Astrocyte (in vitro differentiated cells and primary cell): ENCODE data around the gene TUT1. TPM values are rescaled to one million over a fixed set of nuclear protein-coding genes. Genes with fewer than 3 reads are reported as not detected.
A peak's percentile ranks its signal among the peaks of the same experiment; 100 is the strongest.

ENCODE experiments used
- DNase-seq: peaks from one replicate; pipeline ENCODE4 v3.0.0-alpha.2; 2010; ENCODE audit warnings: low read depth
- FAIRE-seq: peaks from 2 replicates; lab custom pipeline; 2011; peaks lifted over from hg19 to GRCh38; lab: Jason Lieb, UNC
- H2AFZ ChIP-seq: 2 replicates; pipeline ENCODE4 v1.6.0; 2012; ENCODE audit warnings: low read depth, low read length, inconsistent platforms
- H3K27ac ChIP-seq: 2 replicates; pipeline ENCODE4 v1.5.1; 2011; ENCODE audit warnings: low read depth, low read length, inconsistent platforms
- H3K27me3 ChIP-seq: 2 replicates; pipeline ENCODE4 v1.6.0; 2011; ENCODE audit warnings: low read length, inconsistent platforms; ENCODE audit not compliant: insufficient read depth
- H3K36me3 ChIP-seq: 2 replicates; pipeline ENCODE4 v1.5.1; 2011; ENCODE audit warnings: low read length, inconsistent platforms; ENCODE audit not compliant: insufficient read depth
- H3K4me1 ChIP-seq: 2 replicates; pipeline ENCODE4 v1.5.1; 2011; ENCODE audit warnings: low read length, inconsistent platforms; ENCODE audit not compliant: insufficient read depth
- H3K4me2 ChIP-seq: 2 replicates; pipeline ENCODE4 v1.6.0; 2012; ENCODE audit warnings: low read length, inconsistent platforms
- H3K4me3 ChIP-seq: 2 replicates; pipeline ENCODE4 v1.5.1; 2011; ENCODE audit warnings: low read depth, mild to moderate bottlenecking, low read length, inconsistent platforms; ENCODE audit not compliant: insufficient read depth
- H3K79me2 ChIP-seq: 2 replicates; pipeline ENCODE4 v1.6.0; 2012; ENCODE audit warnings: mild to moderate bottlenecking, low read length, inconsistent platforms; ENCODE audit not compliant: insufficient read depth
- H3K9ac ChIP-seq: 2 replicates; pipeline ENCODE4 v1.6.0; 2012; ENCODE audit warnings: mild to moderate bottlenecking, low read length, inconsistent platforms
- H3K9me3 ChIP-seq: 2 replicates; pipeline ENCODE4 v1.5.1; 2012; ENCODE audit warnings: low read depth, mild to moderate bottlenecking, low read length, inconsistent platforms; ENCODE audit not compliant: insufficient read depth
- H4K20me1 ChIP-seq: 2 replicates; pipeline ENCODE4 v1.6.0; 2012; ENCODE audit warnings: low read length, inconsistent platforms; ENCODE audit not compliant: insufficient read depth
- H3K27ac Mint-ChIP-seq: one replicate; pipeline ENCODE4 v1.8.0; 2021; ENCODE audit warnings: mild to moderate bottlenecking, mixed read lengths; ENCODE audit not compliant: unreplicated experiment
- H3K27me3 Mint-ChIP-seq: one replicate; pipeline ENCODE4 v1.8.0; 2021; ENCODE audit warnings: low read depth, mixed read lengths; ENCODE audit not compliant: unreplicated experiment
- H3K36me3 Mint-ChIP-seq: one replicate; pipeline ENCODE4 v1.8.0; 2021; ENCODE audit warnings: low read depth, mixed read lengths; ENCODE audit not compliant: unreplicated experiment
- H3K4me1 Mint-ChIP-seq: one replicate; pipeline ENCODE4 v1.8.0; 2021; ENCODE audit warnings: low read depth, mixed read lengths; ENCODE audit not compliant: unreplicated experiment
- H3K4me3 Mint-ChIP-seq: one replicate; pipeline ENCODE4 v1.8.0; 2021; ENCODE audit warnings: mild to moderate bottlenecking, moderate library complexity, mixed read lengths; ENCODE audit not compliant: unreplicated experiment
- H3K9me3 Mint-ChIP-seq: one replicate; pipeline ENCODE4 v1.8.0; 2021; ENCODE audit warnings: mild to moderate bottlenecking, mixed read lengths; ENCODE audit not compliant: unreplicated experiment
- CTCF ChIP-seq: IDR thresholded peaks from 2 replicates; pipeline ENCODE4 v1.5.1; 2011; ENCODE audit warnings: low read depth, mild to moderate bottlenecking, inconsistent platforms, low read length, moderate library complexity; ENCODE audit not compliant: insufficient read depth
- EZH2 ChIP-seq: IDR thresholded peaks from 2 replicates; pipeline ENCODE4 v1.6.1; 2012; ENCODE audit warnings: mild to moderate bottlenecking, low read length, inconsistent platforms; ENCODE audit not compliant: insufficient read depth
- total RNA-seq: library from RNA; stranded (reverse); gene quantifications from 2 replicates; pipeline ENCODE4 v1.2.1, GENCODE V29; 2021

Gene TUT1
- total RNA-seq, 1 donor from 2014 or later, result 18.3 TPM

GRCh38 chr11:62627713-62628112 is 36.4 kb upstream of the TUT1 start:
- no peak for TF ChIP-seq CTCF
- TF ChIP-seq EZH2, result no peak
- Histone ChIP-seq H3K9ac (no peak overlapping the region), H2AFZ (no peak overlapping the region), H3K79me2 (no peaks in the 10 kb centered on the region), H3K4me2 (no peak overlapping the region), H4K20me1 (peaks cover 15% of the 10 kb centered on the region), H3K27ac (no peak overlapping the region), H3K9me3 (no peaks in the 10 kb centered on the region), H3K4me3 (no peak overlapping the region), H3K36me3 (peaks cover 62% of the 10 kb centered on the region), H3K4me1 (no peaks in the 10 kb centered on the region), H3K27me3 (no peaks in the 10 kb centered on the region)
- H3K9me3 Mint-ChIP-seq, result no peaks in the 10 kb centered on the region
- no peaks in the 10 kb centered on the region for H3K4me1 Mint-ChIP-seq
- peaks cover 27% of the 10 kb centered on the region for H3K36me3 Mint-ChIP-seq
- H3K4me3 Mint-ChIP-seq, result no peak overlapping the region
- FAIRE-seq (no peak), DNase-seq (no peak)
- H3K27me3 Mint-ChIP-seq, result no peaks in the 10 kb centered on the region
- no peak overlapping the region for H3K27ac Mint-ChIP-seq

- H3K9me3 ChIP-seq, result no peaks in the 10 kb centered on the region
Measured at GRCh38 chr11:62622476-62623089, 31.3 kb upstream of the TUT1 start.

More at GRCh38 chr11:62622476-62623089, 31.3 kb upstream of the TUT1 start:
- Histone ChIP-seq H3K4me3 (no peak overlapping the region), H3K4me2 (peak overlapping the region; percentile 93), H4K20me1 (no peaks in the 10 kb centered on the region), H3K27ac (peak overlapping the region; percentile 41), H3K36me3 (peaks cover 23% of the 10 kb centered on the region), H3K27me3 (no peaks in the 10 kb centered on the region), H3K4me1 (peaks cover 12% of the 10 kb centered on the region), H2AFZ (peak overlapping the region; percentile 44), H3K79me2 (peaks cover 14% of the 10 kb centered on the region), H3K9ac (peak overlapping the region; percentile 39)
- Mint-ChIP-seq H3K9me3 (no peaks in the 10 kb centered on the region), H3K27ac (peak overlapping the region; percentile 94), H3K4me1 (peaks cover 8% of the 10 kb centered on the region), H3K36me3 (peaks cover 9% of the 10 kb centered on the region), H3K4me3 (peak overlapping the region; percentile 69), H3K27me3 (no peaks in the 10 kb centered on the region)
- DNase-seq, result no peak
- TF ChIP-seq CTCF (no peak), EZH2 (no peak)
- FAIRE-seq, result no peak
